DMS153 (cell line): ENCODE measurements around the gene IL26.

Source experiments
- DNase-seq: peaks from one replicate; lab custom pipeline; 2025; lab: John Stamatoyannopoulos, UW

IL26 gene

GRCh38 chr12:68225576-68226476, at the start of gene IL26:
TSS of gene IL26 (minus strand) at chr12:68225810. CDS start at chr12:68225756, 54 bp downstream.
- DNase-seq: no peak

DNA sequence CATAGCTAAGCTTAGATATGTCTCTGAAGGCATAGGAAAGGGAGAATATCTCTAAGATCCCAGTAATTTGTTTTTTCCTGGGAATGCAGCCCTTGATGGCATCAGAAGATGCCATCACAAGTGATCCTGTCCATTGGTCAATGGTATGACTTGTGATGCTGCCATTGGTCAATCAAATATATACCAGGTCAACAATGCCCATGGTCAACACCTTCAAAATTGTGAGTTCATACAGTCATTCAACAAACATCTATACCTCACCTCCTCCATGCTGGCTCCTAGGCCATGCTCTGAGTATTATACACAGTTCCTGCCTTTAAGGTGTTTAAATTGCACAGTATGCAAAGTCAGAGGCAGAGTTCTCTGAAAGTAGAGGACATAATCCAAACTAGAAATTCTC, 47.1 kb upstream of the IL26 start:
- no peak for DNase-seq

DNA sequence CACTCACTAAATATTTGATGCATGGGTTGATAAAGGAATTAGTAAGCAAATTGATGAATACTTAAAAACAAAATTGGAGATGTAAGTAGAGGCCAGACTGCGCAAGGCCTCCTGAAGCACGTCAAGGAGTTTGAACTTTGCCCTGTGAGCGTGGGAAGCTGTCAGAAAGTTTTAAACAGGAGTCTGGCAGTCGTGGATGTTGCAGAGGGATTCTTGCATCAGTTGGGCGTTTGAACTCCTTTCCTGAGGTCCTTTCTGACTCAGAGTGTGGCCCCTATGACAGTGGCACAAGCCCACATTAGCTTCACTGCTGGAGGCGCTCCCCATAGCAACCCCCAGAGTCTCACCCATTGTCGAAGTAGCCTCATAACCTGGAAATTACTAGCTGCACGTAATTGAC, 45.7 kb upstream of the IL26 start:
- DNase-seq: no peak

DNA sequence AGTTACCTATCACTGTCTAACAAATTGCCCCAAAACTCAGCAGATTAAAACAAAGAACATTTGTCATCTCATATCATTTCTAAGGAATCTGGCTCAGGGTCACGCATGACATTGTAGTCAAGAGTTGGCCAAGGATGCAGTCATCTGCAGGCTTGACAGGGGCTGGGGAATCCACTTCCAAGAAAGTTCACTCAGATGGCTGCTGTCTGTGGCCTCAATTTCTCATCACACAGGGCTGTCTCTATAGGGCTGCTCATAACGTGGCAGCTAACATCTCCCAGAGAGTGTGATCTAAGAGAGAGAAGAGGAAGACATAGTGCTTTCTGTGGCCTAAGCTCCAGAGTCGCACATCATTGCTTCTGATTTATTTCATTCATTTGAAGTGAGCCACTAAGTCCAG, 44.7 kb upstream of the IL26 start:
- DNase-seq: no peak

- DNase-seq: no peak
Measured at GRCh38 chr12:68269779-68270178, 44.2 kb upstream of the IL26 start.

DNA sequence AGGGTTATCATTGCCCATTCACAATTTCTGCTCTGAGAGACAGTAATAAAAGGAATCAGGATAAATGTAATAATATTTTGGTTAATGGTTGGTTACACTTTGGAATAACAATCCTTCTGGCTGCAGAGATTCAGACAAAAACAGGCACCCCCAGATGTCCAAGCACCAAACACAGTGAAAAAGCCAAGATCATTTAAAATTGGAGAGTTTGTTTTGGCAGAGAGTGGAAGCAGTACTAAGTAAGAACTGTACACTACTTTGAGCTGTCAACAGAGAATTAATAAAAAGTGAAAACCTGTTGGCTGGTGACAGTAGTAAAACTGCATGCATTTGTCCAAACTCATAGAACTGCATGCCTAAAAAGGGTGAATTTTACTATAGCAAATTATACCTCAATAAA, 43.4 kb upstream of the IL26 start:
- no peak for DNase-seq

DNA sequence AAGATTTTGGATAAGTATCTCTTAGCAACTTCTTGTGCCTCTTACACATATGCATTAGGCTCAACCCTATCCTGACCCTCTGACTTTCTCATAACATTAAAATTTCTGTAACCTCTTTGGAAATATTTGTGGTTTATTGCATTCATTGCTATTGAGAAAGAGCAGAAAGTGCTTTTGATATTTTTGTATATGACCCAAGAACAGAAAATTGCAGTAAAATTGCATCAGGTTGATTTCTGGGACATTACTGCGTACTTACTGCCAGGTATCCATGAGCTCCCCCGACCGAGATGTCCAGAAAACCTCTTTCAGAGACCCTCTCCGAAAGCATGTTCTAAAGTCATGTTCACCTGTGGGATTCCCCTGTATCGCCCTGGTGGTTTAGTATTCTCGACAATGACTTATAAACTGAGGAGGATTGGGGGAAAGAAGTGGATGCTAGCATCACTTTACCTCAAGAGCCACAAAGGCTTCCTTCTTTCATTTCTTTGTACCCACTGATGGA, 42.3 kb upstream of the IL26 start:
- DNase-seq: no peak

GRCh38 chr12:68264857-68265256, 39.2 kb upstream of the IL26 start:
- DNase-seq: no peak

DNA sequence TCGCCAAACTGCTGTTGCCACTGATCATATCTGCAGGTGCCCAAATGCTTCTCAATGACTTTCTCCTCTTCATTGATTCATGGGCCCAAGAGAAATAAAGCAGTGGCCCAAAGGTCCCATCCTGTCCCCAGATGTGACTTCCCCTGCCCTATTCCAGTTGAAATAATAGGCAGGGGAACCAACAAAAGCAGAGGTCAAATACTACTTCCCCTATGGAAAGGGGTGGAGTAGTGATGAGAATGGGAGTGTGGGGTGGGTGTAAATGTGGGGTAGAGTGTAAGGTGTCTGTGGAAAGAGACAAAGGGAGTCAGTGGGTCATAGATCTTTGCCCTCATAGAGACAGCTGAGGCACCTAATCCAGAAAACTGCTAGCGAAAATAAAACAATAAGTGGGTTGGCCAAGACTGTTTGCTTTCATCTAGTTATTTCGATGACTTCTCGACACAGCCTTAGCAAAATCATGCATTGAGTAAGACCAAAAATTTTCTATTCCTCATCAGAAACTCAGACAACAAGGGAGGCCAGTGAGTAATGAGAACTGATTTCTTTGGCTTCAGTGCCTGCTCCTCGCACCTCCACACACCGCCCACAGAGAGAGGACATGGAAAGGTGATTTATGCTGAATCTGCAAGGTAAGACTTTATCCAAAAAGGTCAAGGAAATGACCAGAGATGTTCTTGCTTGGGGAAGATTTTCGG, 38.7 kb upstream of the IL26 start:
- no peak for DNase-seq

DNA sequence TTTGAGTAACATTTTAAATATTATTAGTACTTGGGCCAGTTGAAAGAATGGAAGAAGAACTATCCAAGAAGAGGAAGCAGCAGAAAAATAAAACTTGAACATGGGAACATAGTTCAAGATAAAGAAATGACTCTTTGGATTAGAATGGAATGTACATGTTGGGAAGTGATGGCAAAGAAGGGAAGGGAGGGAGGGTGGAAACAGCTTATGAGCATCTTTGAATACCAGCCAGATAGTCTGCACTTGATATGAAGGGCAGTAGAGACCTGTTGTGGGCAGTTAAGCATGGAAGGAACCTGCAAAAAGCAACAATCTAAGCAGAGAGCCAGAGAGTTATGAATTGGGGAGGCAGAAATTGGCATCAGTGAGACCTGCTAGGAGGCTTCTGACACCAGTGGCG, 37.8 kb upstream of the IL26 start:
- DNase-seq: no peak

GRCh38 chr12:68261896-68262295, 36.3 kb upstream of the IL26 start:
- DNase-seq: no peak

DNA sequence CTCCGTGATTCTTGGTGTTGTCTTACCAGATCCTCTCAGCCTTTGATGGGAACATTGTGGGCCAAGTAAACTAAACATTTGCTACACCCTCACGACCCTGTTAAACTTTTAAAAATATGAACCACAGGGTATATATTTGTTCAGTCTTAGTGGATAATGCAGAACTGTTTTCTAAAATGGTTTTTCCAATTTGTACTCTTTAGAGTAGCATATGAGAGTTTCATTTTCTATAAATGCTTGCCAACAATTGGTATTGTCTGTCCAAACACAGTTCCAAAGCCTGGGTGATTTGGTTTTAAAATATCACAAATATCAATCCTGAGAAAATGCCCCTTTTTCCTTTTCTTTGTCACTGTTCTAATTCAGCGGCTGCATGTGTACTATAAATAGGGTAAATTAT, 34.5 kb upstream of the IL26 start:
- DNase-seq: no peak

DNA sequence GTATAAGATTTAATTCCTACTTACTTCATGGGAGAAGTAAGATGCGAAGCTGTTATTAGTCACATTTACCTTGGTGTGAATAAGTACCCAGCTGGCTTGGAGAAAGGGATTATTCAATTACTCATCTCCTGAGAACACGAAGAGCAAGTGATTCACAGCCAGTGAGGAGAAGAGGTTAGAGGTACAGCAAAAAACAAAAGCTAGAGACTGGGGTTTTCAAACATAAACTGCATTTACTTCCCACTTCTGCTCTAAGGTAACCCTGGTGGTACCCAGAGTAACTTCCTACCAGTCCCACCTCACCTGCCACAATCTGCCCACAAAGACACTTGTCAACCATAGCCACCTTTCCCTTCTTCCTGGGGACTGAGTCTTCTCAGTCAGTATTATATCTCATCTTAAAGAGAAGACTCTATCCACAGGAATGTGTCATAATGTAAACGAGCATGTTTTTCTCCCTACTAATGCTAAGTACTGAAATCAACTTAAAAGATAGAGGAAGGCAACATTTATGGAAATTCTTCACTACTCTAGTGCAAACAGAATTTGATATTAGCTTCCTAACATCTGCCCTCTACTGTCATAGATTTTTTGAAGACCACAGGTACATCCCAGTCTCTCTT, 33.8 kb upstream of the IL26 start:
- DNase-seq: no peak

- DNase-seq: no peak
Measured at GRCh38 chr12:68253504-68253903, 27.9 kb upstream of the IL26 start, which contains the start of gene IL22. TSS of gene IL22 (minus strand) at chr12:68253604. CDS start at chr12:68253448, 156 bp downstream.

GRCh38 chr12:68252077-68252476, 26.5 kb upstream of the IL26 start:
- no peak for DNase-seq

DNA sequence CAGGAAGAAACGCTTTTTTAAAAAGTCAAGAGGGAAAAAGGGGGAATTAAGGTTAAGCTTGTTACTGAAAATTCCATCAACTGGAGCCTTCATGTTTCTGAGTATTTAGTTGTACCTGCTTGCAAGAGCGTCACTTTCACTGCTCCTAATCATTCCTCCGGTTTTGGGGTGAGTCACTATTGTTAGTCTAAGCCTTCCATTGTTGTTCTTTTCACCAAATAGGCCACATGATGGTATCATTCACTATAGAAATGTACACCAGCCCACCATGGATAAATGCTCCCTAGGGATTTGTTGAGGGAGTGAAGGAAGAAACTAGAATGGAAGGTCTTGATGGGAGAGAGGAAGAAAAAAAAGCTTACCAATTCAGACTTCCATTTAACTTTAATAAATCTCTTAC, 24.8 kb upstream of the IL26 start:
- no peak for DNase-seq

- DNase-seq: no peak
Measured at GRCh38 chr12:68247785-68248184, 22.2 kb upstream of the IL26 start.

- DNase-seq: no peak
Measured at GRCh38 chr12:68246350-68246749, 20.7 kb upstream of the IL26 start.

- no peak for DNase-seq
Measured at GRCh38 chr12:68245180-68246021, 19.8 kb upstream of the IL26 start.

GRCh38 chr12:68242777-68243176, 17.2 kb upstream of the IL26 start:
- no peak for DNase-seq

DNA sequence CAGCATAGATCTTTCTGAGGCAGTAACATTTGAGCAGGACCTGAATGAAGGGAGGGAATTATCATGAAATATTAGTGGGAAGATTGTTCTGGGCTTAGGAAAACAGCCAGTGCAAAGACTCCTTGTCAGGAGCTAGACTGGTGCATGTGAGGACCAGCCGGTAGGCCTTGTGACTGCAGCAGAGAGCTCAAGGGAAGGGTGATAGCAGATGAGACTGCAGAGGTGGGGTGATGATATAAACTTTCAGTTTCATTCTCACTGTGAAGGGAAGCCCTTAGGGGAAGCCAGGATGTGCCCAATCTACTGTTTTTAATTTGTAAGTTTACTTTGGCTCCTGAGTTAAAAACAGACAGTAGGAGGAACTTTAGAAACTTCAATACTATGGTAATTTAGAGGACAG, 15.4 kb upstream of the IL26 start:
- no peak for DNase-seq

DNA sequence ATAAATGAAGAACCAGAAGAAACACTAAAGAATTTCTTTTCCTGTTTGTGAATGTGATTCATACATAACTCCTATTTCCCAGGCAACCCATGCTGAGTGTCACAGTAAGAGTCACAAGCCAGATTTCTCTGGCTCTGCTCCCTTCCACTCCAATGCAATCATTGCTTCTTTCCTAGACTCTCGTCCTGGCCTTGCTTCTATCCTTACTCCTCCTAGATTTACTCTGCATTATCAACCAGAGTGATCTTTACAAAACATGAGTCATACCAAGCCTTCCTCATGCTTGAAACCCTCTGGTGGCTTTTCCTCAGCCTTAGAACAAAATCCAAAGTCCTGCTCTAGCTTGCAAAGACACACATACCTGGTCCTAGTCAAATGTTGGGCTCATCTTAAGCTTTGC, 14.5 kb upstream of the IL26 start:
- no peak for DNase-seq
